ENCODE data around the gene JAKMIP2.
A peak's percentile ranks its signal among the peaks of the same experiment; 100 is the strongest.
"Not testable (repeated sequence)": the region's sequence is repeated elsewhere in the genome, so short reads cannot be mapped to it uniquely, and the experiment has no call there.

JAKMIP2 gene

DNA sequence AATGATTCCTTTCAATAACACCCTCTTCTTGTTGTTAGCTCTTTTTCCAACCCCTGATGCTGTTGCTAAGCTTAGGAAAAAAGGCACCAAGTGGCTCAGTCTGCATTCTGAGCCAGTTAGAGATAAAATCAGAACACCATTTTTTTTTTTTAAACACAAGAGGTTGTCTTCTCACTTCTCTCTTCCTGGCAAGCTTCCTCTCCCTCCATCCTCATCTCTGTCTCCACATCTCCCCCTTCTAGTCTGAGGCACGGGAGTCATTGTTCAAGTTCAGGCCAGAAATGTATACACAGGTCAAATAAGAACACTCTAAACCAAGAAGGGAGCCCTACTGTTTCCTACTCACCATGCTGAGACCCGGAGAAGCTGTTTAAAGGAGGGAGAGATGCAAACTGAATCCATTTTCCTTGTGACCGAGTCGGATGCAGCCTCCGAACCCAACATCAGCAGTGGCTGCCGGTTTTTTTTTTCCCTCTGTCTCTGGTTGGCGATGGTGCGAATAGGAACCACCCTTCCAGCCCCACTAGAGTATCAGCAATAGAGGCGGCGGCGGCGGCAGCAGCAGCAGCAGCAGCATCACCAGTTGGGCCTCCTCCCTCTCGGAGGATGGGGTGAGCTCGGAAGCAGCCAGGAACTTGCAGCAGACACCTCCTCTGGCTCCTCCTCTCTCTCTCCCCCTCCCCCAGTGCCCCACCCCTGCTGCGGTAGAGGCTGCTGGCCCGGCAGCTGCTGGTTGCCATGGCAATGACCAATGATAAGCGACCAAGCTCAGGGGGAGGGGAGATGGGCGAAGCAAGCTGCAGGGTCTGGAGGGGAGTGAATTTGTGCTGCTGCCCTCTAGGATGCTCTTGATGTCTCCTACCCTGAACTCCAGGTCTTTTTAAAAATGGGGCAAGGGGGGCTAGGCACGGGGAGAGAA is at the start of gene JAKMIP2:
Gene JAKMIP2, minus strand, starts transcription at position 619 of the 919 bp plus-strand sequence. CDS start 110,922 bp downstream, outside the sequence.
- Histone ChIP-seq H3K27ac (ENCODE audit: low read depth, low read length) (peak within 1 kb of the TSS; percentile 92), H3K9me3 (ENCODE audit: control insufficient read depth, insufficient read depth, low read length) (no peaks in the 10 kb centered on the region), H3K9ac (ENCODE audit: low read depth, low read length) (peak within 1 kb of the TSS; percentile 80), H3K4me3 (ENCODE audit: low read depth, low read length) (peak within 1 kb of the TSS; percentile 89), H3K4me1 (ENCODE audit: control insufficient read depth, insufficient read depth, low read length) (peaks cover 29% of the 10 kb centered on the region), H3K27me3 (ENCODE audit: control insufficient read depth, insufficient read depth, low read length) (no peaks in the 10 kb centered on the region), H3K36me3 (ENCODE audit: control insufficient read depth, insufficient read depth, low read length) (no peaks in the 10 kb centered on the region)

DNA sequence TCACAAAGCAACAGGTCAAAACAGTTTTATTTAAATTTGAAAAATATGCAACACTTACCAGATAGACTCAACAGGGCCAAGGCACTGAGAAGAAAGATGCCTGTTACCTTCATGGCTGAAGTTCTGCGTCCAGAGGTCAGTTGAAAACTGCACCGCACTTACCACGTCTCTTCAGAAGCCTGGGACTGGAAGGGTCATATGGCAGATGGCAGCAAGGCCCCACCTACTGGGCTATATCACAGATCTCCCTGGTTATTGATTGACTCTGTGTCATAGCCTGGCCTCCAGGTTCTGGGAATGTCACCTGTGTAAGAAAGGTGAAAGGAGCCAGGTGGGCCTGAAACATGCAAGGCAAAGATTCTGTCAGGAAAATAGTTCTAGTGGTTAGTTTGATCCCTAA is 48.9 kb upstream of the JAKMIP2 start, which contains the start of gene SPINK1:
Gene SPINK1, minus strand, starts transcription at position 207 of the 400 bp plus-strand sequence. Its CDS starts 94 bp downstream, at position 113.
- H3K4me1 ChIP-seq (ENCODE audit: control insufficient read depth, insufficient read depth, low read length): no peaks in the 10 kb centered on the region; the same call in none of the 2 replicates
- H3K9me3 ChIP-seq (ENCODE audit: control insufficient read depth, insufficient read depth, low read length): no peaks in the 10 kb centered on the region
- H3K27me3 ChIP-seq (ENCODE audit: control insufficient read depth, insufficient read depth, low read length): no peaks in the 10 kb centered on the region
- no peaks in the 10 kb centered on the region for H3K36me3 ChIP-seq (ENCODE audit: control insufficient read depth, insufficient read depth, low read length)
- no peak within 1 kb of the TSS for H3K9ac ChIP-seq (ENCODE audit: low read depth, low read length)
- no peak within 1 kb of the TSS for H3K27ac ChIP-seq (ENCODE audit: low read depth, low read length)
- no peak within 1 kb of the TSS for H3K4me3 ChIP-seq (ENCODE audit: low read depth, low read length)

GRCh38 chr5:147830035-147830434 is 47.5 kb upstream of the JAKMIP2 start:
- Histone ChIP-seq H3K27ac (ENCODE audit: low read depth, low read length) (no peak overlapping the region), H3K9me3 (ENCODE audit: control insufficient read depth, insufficient read depth, low read length) (no peaks in the 10 kb centered on the region), H3K4me3 (ENCODE audit: low read depth, low read length) (no peak overlapping the region), H3K4me1 (ENCODE audit: control insufficient read depth, insufficient read depth, low read length) (no peaks in the 10 kb centered on the region; the same call in none of the 2 replicates), H3K36me3 (ENCODE audit: control insufficient read depth, insufficient read depth, low read length) (no peaks in the 10 kb centered on the region), H3K9ac (ENCODE audit: low read depth, low read length) (no peak overlapping the region), H3K27me3 (ENCODE audit: control insufficient read depth, insufficient read depth, low read length) (no peaks in the 10 kb centered on the region)

GRCh38 chr5:147827017-147827416 is 44.5 kb upstream of the JAKMIP2 start:
- not testable (repeated sequence) for H3K36me3 ChIP-seq (ENCODE audit: control insufficient read depth, insufficient read depth, low read length); H3K4me3 ChIP-seq (ENCODE audit: low read depth, low read length); H3K27ac ChIP-seq (ENCODE audit: low read depth, low read length); H3K27me3 ChIP-seq (ENCODE audit: control insufficient read depth, insufficient read depth, low read length); H3K9ac ChIP-seq (ENCODE audit: low read depth, low read length); H3K4me1 ChIP-seq (ENCODE audit: control insufficient read depth, insufficient read depth, low read length); H3K9me3 ChIP-seq (ENCODE audit: control insufficient read depth, insufficient read depth, low read length)

GRCh38 chr5:147826361-147826760 is 43.8 kb upstream of the JAKMIP2 start:
- Histone ChIP-seq H3K9ac (ENCODE audit: low read depth, low read length) (no peak overlapping the region), H3K4me3 (ENCODE audit: low read depth, low read length) (no peak overlapping the region), H3K4me1 (ENCODE audit: control insufficient read depth, insufficient read depth, low read length) (no peaks in the 10 kb centered on the region; the same call in 1 of the 2 replicates), H3K27me3 (ENCODE audit: control insufficient read depth, insufficient read depth, low read length) (no peaks in the 10 kb centered on the region), H3K36me3 (ENCODE audit: control insufficient read depth, insufficient read depth, low read length) (no peaks in the 10 kb centered on the region), H3K27ac (ENCODE audit: low read depth, low read length) (no peak overlapping the region), H3K9me3 (ENCODE audit: control insufficient read depth, insufficient read depth, low read length) (no peaks in the 10 kb centered on the region)

GRCh38 chr5:147822686-147823491 is 40.4 kb upstream of the JAKMIP2 start:
- Histone ChIP-seq H3K9ac (ENCODE audit: low read depth, low read length) (no peak overlapping the region), H3K4me1 (ENCODE audit: control insufficient read depth, insufficient read depth, low read length) (peaks cover 6% of the 10 kb centered on the region; the same call in 1 of the 2 replicates), H3K4me3 (ENCODE audit: low read depth, low read length) (no peak overlapping the region), H3K36me3 (ENCODE audit: control insufficient read depth, insufficient read depth, low read length) (no peaks in the 10 kb centered on the region), H3K27ac (ENCODE audit: low read depth, low read length) (no peak overlapping the region), H3K9me3 (ENCODE audit: control insufficient read depth, insufficient read depth, low read length) (no peaks in the 10 kb centered on the region), H3K27me3 (ENCODE audit: control insufficient read depth, insufficient read depth, low read length) (no peaks in the 10 kb centered on the region)

DNA sequence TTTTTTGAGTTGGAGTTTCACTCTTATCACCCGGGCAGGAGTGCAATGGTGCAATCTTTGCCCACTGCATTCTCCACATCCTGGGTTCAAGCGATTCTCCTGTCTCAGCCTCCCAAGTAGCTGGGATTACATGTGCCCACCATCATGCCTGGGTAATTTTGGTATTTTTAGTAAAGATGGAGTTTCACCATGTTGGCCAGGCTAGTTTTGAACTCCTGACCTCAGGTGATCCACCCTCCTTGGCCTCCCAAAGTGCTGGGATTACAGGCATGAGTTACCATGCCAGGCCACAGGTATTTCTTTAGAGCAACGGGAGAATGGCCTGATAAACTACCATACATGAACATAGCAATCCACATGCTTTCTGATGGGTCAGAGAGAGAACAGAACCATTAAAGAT is 39.7 kb upstream of the JAKMIP2 start:
- not testable (repeated sequence) for H3K27me3 ChIP-seq (ENCODE audit: control insufficient read depth, insufficient read depth, low read length); H3K4me3 ChIP-seq (ENCODE audit: low read depth, low read length); H3K27ac ChIP-seq (ENCODE audit: low read depth, low read length); H3K4me1 ChIP-seq (ENCODE audit: control insufficient read depth, insufficient read depth, low read length); H3K9me3 ChIP-seq (ENCODE audit: control insufficient read depth, insufficient read depth, low read length); H3K9ac ChIP-seq (ENCODE audit: low read depth, low read length); H3K36me3 ChIP-seq (ENCODE audit: control insufficient read depth, insufficient read depth, low read length)

- Histone ChIP-seq H3K9ac (ENCODE audit: low read depth, low read length) (no peak overlapping the region), H3K27me3 (ENCODE audit: control insufficient read depth, insufficient read depth, low read length) (no peaks in the 10 kb centered on the region), H3K4me1 (ENCODE audit: control insufficient read depth, insufficient read depth, low read length) (peaks cover 6% of the 10 kb centered on the region; the same call in 1 of the 2 replicates), H3K4me3 (ENCODE audit: low read depth, low read length) (no peak overlapping the region), H3K9me3 (ENCODE audit: control insufficient read depth, insufficient read depth, low read length) (no peaks in the 10 kb centered on the region), H3K36me3 (ENCODE audit: control insufficient read depth, insufficient read depth, low read length) (no peaks in the 10 kb centered on the region), H3K27ac (ENCODE audit: low read depth, low read length) (no peak overlapping the region)
These were observed 39.2 kb upstream of the JAKMIP2 start for GRCh38 chr5:147821766-147822165.

DNA sequence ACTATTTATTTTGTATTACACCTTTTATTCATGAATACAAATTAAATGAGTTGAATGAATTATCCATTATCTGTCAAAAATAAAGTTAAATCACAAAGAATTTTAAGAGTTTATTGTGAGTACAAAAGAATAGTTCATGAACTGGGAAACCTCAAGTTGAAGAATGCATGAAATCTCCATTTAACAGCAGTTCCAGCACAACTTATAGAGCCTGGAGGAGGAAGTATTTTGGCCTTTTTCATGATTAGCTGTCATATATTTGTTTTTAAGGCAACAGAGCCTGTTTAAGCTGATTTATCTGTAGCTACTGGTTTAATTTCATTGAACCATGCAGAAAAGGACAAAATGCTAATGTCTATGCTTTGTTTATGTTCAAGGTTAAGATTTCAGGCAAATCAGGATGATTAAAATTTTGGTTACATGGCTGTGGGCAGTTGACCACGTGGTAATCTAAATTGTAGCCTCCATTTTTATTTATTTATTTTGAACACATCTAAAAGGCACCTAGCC is 36.8 kb upstream of the JAKMIP2 start:
- H3K9me3 ChIP-seq (ENCODE audit: control insufficient read depth, insufficient read depth, low read length): no peaks in the 10 kb centered on the region
- no peak overlapping the region for H3K9ac ChIP-seq (ENCODE audit: low read depth, low read length)
- H3K4me3 ChIP-seq (ENCODE audit: low read depth, low read length): no peak overlapping the region
- peaks cover 6% of the 10 kb centered on the region; the same call in 1 of the 2 replicates for H3K4me1 ChIP-seq (ENCODE audit: control insufficient read depth, insufficient read depth, low read length)
- H3K27me3 ChIP-seq (ENCODE audit: control insufficient read depth, insufficient read depth, low read length): no peaks in the 10 kb centered on the region
- no peaks in the 10 kb centered on the region for H3K36me3 ChIP-seq (ENCODE audit: control insufficient read depth, insufficient read depth, low read length)
- no peak overlapping the region for H3K27ac ChIP-seq (ENCODE audit: low read depth, low read length)

GRCh38 chr5:147818290-147818689 is 35.8 kb upstream of the JAKMIP2 start:
- H3K9ac ChIP-seq (ENCODE audit: low read depth, low read length): no peak overlapping the region
- no peaks in the 10 kb centered on the region for H3K36me3 ChIP-seq (ENCODE audit: control insufficient read depth, insufficient read depth, low read length)
- no peak overlapping the region for H3K4me3 ChIP-seq (ENCODE audit: low read depth, low read length)
- peaks cover 6% of the 10 kb centered on the region; the same call in 1 of the 2 replicates for H3K4me1 ChIP-seq (ENCODE audit: control insufficient read depth, insufficient read depth, low read length)
- no peaks in the 10 kb centered on the region for H3K9me3 ChIP-seq (ENCODE audit: control insufficient read depth, insufficient read depth, low read length)
- no peak overlapping the region for H3K27ac ChIP-seq (ENCODE audit: low read depth, low read length)
- no peaks in the 10 kb centered on the region for H3K27me3 ChIP-seq (ENCODE audit: control insufficient read depth, insufficient read depth, low read length)

Measured in HUES48 (cell line).